GM21447 (cell line): ENCODE measurements around the gene PPP1R1C.
A peak's percentile ranks its signal among the peaks of the same experiment; 100 is the strongest.
"Not testable (repeated sequence)": the region's sequence is repeated elsewhere in the genome, so short reads cannot be mapped to it uniquely, and the experiment has no call there.

ENCODE experiments used
- ATAC-seq: cut with Tn5 transposase; IDR thresholded peaks from one replicate; pipeline ENCODE4 v1.9.1; 2021; ENCODE audit not compliant: unreplicated experiment

Gene PPP1R1C, protein sequence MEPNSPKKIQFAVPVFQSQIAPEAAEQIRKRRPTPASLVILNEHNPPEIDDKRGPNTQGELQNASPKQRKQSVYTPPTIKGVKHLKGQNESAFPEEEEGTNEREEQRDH

DNA sequence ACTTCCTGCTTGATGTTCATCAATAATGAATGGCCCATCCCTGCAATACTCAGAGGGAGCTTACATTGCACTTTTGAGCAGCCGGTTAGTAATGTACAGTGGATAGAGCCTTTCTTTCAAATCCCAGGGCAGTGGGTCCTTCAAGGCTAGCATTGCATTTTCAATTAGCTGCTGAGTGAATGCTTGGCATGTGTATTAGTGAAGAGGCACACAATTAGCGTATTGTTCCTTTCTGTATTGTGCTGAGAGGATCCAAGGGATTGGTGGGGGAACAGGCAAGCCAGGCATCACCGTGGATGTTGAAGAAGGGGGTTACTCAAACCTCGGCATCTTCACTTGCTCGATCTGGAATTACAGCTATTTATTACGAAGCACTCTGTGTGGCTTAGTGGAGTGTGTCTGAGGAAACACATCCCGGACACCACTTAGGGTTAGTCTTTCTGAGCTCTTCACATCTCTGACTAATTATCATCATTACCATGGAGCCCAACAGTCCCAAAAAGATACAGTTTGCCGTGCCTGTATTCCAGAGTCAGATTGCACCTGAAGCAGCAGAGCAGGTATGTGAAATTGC, at the start of gene PPP1R1C:
PPP1R1C (plus strand) TSS at position 222 of the 574 bp plus-strand sequence; CDS start at position 480, 258 bp downstream.
- ATAC-seq, result no peak

DNA sequence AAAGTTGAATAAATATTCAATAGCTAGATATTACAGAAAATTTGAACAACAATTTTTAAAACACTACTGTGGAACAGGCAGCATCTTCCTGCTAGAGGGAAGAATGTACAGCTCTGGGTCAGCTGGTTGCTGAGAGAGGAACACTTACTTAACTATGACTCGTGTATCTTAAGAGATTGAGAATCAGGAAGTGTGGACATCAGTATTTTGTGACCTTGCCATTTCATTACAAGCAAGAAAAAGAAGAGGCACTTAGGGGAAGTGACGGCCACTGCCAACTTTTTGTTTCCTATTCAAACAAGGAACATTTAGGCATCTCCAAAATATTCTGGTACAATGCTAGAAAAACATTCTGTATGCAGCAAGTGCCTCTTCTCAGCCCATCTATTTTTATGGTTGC, 48.2 kb upstream of the PPP1R1C start:
- ATAC-seq, result no peak

DNA sequence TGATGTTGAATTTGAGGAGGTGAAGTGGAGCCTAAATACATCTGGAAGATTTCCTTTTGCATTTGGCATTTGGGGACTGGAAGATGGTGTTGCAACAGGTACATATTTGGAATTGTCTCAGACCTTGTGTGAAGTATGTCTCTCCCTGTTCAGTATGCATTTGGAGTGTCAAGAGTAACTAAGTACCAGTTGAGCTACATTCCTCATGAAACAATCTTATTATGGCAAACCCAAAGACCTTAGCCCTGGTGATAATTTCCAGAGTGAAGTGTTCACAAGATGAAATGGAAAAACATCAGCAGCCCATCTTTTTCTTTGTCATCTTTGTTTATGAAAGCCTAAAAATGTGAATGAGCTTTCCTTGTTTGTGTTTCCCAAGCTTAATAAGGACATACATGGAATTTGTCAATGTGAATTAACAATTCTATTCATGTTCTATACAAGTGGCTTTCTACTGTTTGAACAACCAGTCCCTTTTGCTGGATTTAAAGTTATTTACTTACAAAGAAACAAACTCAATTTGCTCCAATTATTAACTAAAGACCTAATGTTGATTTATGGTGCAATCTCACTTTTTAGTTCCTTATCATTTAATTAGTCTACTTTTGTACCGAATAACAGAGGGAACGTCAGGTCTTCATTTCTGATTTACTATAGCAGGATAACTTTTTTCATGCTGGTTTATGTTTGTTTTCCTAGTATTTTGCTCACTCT, 42.1 kb upstream of the PPP1R1C start:
- no peak for ATAC-seq

DNA sequence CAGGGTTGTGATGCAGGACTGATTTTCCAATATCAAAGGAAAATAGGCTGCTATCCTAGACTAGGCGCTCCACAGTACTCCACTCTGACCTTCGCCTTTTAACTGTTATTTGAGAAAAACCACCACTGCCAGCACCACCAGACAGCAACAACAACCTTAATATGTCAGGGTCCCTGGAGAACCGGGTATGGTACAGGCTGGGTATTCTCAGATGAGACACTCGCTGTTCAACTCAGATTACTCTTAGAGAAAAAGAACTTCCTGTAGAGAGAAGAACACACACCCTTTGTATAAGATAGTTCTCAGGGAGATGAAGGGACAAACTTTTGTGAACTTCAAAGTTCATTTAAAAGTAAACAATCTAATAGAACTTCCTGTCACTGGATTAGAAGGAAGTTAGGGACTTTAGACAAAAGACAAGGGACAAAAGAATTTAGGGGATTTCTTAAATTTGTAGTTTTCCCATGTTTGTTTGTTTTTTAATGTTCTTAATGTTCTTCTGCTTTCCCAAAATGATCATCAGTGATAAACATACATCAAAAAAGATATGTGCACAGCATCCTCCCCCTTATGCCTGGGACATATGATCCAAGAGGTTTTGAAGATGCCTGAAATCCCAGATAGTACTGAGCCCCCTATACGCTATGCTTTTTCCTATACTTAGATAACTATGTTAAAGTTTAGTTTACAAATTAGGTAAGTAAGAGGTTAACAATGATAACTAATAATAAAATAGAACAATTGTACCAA, 41.3 kb upstream of the PPP1R1C start:
- ATAC-seq, result no peak

DNA sequence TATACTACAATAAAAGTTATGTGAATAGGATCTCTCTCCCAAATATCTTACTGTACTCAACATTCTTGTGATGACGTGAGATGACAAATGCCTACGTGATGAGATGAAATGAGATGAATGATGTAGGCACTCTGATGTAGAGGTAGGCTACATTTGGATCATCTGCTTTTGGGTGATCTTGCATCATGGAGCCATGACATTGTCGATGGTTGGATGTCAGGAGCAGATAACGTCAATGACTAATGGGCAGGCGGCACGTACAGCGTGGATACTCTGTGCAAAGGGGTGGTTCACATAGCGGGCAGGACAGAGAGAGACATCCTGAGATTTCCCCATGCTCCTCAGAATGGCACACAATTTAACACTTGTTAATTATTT, 40.8 kb upstream of the PPP1R1C start:
- no peak for ATAC-seq

DNA sequence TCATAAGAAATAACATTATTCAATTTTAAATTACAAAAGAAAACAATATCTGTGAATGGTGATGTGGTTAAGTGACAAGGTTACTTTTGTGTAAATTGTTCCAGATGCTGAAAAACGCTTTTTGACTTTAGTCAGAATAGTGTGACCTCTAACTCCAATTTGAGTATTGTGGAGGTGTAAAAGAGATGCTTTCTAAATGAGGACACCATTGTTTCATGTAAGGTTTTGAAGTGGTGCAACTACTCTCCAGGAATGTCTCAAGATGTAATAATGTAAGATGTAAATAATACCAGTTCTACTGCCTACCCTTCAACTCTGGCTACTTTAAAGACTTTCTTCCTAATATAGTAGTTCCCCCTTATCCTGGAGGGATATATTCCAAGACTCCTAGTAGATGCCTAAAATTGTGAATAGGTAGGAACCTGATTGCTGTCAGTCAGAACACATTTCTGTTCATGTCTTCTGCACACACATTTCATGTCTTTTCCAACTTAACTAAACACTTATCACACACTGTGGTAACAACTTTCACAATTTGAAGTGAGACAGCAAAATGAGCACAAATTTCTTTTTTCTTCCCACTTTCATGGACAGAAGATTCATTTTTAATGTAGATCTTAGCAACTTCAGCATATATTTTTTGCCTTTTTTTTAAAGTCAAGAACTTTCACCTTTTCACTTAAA, 39.1 kb upstream of the PPP1R1C start:
- ATAC-seq, result no peak

DNA sequence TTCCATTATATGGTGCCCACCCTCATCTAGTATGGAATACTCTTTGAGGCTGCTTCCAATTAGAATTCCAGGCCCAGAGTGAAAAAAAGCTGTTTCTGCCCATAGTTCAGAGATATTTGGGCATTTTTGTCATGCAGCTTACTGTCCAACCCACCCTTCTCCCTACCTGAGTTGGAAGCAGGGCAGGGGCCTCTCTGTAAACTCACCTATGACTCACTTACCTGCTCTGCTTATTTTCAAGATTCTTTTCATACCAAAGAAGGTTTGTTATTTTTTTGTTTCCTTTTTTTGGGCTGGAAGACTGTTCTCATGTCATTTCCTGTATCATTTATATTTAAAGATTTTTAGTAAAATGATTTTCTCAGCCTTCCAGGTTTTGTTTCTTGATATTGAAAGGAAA, 38.4 kb upstream of the PPP1R1C start:
- no peak for ATAC-seq

DNA sequence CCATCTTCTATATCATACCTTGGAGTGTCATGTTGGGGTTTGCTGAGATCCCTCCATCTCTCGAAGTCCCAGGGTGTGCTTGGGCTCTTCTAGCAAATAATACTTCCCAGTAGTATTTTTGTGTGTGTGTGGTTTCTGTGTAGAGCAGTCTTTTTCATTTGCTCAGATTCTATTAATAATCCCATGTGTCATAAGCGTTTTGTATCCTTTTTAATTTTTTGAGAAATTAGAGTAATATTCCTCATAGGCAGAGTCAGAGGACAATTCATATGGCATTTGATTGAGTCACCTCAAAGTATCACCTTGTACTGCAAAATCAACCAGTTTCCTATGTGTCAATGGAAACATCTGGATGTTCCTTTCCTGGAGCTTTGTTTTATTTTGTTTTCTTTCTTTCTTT, 37.4 kb upstream of the PPP1R1C start:
- ATAC-seq, result no peak

DNA sequence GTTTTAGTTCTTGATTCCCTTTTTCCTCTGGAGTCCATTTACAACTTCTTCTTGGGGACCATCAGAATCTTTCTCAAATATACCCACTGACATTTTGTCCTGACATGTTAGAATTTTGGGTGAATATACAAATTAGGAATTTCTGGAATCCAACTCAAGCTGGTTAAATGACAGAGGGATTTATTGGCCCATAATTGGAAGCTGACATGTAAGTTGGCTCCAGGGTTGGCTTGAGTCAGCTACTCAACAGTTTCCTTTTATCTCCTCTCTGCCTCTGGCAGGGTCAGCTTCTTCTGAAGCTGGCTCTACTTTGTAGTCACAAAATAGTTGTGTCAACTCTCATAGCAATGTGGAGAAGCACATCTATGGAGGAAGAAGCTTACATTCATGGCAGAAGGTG, 36.6 kb upstream of the PPP1R1C start:
- ATAC-seq, result no peak

DNA sequence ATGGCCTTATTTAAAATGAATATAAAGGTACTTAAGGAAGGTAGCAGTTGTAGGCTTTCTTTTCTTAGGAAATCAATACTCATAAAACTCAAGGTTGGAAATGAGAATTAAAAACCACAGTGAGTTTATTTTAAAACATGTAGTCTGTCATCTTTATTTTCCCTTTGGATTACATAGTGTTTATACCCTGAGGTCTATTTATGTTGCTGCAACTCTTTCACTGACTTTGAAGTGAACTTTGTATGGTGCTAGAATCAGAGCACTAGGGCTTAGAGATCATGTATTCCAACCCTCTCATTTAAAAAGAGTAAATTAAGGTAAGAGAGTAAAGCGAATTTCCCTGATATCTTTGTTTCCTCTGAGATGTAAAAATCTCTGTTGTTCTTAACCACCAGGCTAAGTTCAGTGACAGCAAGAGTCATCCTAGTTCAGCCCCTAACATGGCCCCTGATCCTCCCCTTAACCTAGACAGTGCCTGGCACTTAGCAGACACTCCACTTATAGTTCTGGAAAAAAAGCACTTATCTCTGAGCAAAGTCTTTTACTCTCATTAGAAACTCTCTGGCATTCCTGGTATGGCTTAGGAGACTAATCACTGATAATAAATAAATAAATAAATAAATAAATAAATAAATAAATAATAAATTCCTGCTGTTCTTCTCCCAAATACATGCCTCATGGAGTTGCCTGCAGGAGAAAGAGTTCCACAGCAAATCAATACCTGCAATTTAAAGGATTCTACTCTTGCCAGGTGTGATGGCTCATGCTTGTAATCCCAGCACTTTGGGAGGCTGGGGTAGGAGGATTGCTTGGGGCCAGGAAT, 33.0 kb upstream of the PPP1R1C start:
- no peak for ATAC-seq

DNA sequence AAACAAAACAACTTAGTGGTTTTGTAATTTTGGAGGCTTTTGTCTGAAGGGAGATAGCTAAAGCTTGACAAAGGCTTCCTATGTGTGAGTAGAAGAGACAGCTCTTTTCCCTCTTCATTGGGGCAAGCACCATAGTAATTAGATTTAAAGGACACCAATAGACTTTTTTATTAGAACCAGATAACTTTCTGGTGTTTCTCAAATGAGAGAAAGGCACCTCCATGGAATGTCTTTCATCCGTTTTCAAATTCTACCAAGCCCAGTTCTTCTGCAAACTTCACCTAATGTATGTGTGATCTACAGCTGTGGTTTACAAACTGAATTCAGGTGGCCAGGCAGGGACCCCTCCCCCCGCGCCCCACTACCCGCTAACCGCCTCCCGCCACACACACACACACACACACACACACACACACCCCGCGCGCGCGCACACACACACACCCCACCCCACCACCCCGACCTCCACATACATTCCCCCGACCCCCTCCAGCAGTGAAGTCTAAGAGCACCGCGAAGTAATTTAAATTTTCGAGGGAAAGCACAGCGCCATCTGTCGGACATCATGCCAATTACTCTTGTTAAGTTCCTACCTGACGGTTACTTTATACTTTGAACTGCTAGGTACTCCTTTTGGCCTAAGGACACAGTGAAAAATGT, 31.6 kb upstream of the PPP1R1C start:
- ATAC-seq, result peak; percentile 82

DNA sequence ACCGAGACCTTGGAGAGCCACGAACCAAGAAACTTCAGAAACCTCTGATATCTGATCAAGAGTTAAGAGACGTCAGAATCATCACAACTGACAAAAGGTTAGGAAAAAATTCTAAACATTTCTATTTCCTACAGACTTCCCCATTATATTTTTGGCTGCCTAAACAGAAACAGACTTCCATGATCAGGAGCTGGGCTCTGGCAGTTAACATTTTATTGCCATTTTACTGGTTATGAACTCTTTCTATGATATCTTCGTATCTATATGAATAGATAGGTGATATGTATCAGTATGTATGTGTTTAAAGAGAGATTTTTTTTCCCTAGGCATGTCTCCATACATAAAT, 31.1 kb upstream of the PPP1R1C start:
- ATAC-seq, result no peak

DNA sequence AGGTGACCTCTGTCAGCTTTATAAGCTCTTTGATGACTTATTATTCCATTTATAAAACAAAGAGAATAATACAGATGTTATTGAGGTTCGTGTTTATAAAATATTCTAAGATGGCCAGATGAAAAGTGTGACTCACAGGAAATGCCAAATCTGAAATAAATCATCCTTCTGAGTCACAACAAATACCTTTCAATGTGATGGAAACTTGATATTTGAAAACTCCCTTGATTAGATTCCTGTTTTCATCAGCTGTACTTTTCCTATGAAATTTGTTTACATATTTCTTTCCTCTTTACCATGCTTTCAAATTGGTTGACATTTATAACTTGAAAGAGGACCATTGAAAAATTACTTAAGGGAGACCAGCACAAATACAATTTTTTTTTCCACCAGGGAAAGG, 30.6 kb upstream of the PPP1R1C start:
- no peak for ATAC-seq

DNA sequence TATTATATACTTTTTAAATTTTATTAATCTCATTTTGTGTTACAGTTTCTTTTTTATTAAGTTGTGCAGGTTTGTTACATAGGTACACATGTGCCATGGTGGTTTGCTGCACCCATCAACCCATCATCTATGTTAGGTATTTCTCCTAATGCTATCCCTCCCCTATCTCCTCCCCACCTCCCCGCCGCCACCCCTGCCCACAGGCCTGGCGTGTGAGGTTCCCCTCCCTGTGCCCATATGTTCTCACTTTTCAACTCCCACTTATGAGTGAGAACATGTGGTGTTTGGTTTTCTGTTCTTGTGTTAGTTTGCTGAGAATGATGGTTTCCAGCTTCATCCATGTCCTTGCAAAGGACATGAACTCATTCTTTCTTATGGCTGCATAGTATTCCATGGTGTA, 29.8 kb upstream of the PPP1R1C start:
- ATAC-seq, result not testable (repeated sequence)

DNA sequence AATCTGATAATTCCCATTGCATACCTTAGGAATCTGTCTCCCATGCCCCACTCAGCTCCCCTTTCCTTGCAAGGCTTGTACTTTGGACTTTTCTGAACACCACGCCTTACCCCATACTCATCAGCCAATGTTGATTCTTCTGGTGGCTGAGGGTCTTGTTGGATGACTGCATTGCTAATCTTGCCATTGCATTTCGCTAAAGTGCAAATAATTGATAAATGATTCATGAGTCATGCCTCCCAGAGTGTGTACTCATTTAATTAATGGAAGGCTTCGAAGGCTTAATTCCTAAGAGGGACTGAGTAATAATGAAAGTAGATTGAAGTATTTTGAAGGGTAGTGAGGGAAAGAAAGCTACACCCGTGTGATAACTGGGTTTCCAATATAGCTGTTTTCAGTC, 28.0 kb upstream of the PPP1R1C start:
- no peak for ATAC-seq

DNA sequence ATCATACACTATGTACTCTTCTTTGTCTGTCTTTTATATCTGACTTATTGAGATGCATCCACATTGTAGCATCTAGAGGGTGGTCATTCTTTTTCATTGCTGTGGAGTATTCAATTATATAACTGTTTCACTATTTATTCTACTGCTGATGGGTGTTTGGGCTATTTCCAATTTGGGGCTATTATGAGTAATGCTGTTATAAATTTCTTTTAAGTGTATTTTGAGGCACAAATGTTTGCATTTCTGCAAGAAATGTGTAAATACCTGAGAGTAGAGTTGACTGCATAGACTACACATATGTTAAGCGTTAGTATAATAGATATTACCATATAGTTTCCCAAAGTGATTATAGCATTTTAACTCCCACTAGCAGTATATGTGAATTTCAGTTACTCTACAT, 26.9 kb upstream of the PPP1R1C start:
- no peak for ATAC-seq

DNA sequence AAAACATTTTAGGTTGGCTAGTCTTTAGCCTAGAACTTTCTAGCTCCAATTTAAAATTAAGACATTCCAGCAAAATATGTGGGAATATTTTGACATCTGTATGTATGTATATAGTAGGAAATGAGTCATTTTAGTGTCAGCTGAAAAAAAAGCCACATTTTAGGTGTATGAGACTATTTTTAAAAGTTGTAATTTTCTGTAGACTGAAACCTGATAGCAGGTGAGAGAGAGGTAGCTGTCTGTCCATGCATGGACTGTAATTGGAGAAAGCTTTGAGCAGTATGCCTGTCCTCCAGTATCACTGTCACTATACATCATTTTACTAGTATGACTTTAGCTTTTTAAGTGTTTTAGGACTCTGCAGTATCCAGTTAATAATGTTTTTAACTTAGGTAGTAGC, 26.1 kb upstream of the PPP1R1C start:
- no peak for ATAC-seq

DNA sequence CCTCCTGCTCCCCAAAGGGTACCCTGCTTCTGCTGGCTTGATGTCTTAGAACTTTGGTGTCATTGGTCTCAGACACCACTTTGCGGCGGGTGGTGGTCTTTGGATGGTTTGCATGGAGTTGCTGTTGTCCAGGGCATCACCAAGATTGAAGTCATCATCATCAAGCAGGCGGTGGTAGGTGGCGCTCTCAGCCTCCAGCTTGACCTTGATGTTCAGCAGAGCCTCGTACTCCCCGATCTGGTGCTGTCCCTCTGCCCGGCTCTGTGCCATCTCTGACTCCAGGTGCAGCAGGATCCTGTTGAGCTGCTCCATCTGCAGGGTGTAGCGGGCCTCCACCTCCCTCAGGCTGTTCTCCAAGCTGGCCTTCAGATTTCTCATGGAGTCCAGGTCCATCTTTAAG, 24.5 kb upstream of the PPP1R1C start:
- not testable (repeated sequence) for ATAC-seq

DNA sequence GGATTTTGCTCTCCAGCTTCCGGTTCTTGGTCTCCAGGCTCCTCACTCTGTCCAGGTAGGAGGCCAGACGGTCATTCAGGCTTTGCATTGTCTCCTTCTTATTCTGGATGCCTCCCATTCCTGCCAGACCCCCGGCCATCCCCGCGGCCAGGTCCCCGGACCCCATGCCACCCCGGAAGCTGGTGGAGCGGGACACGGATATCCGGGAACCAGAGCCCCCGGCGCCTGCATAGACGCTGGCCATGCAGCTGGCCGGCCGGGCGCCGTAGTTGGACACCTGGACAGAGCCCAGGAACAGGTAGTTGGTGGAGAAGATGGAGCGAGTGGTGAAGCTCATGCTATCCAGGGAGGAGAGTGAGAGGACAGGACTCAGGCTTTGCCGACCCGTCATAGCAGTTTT, 23.5 kb upstream of the PPP1R1C start:
- ATAC-seq, result no peak

DNA sequence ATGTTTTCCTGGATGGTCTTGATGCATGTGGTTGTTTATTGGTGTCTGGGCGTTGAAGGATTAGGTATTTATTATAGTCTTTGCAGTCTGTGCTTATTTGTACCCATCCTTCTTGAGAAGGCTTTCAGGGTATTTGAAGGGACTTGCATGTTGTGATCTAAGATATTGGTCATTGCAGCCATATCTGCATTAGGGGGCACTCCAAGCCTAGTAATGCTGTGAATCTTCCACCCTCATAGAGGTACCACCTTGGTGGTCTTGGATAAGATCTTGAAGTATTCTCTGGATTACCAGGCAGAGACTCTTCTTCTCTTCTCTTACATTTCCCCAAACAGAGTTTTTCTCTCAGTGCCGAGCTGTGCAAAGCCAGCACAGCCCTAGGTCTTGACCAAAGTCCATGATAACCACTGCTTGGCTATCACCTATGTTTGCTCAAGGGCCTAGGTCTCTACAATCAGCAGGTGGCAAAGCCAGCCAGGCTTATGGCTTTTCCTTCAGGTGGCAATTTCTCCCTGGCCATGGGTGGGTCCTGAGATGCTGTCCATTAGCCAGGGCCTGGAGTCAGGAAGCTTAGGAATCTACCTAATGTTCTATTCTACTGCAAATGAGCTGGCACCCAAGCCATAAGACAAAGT, 15.4 kb upstream of the PPP1R1C start:
- ATAC-seq, result no peak
